ENCODE results near the gene PRKN. TPM values are rescaled to one million over a fixed set of nuclear protein-coding genes. Genes with fewer than 3 reads are reported as not detected.

PRKN gene
- total RNA-seq, 4 donors from 2014 or later = 5.2 to 121 (median 6.9) TPM

GRCh38 chr6:162239330-162239729 lies 488.2 kb downstream of the PRKN start:
- no peak overlapping the region for H3K4me3 ChIP-seq (replicated peaks in 1 of 3)
- H3K9me3 ChIP-seq = no peaks in the 10 kb centered on the region
- H3K27ac ChIP-seq = no peak overlapping the region
- no peak for DNase-seq
- no peaks in the 10 kb centered on the region for H3K36me3 ChIP-seq
- TF ChIP-seq CTCF (IDR thresholded peaks at IDR 0.05) (no peak), POLR2A (IDR thresholded peaks at IDR 0.05) (no peak)
- no peaks in the 10 kb centered on the region for H3K27me3 ChIP-seq
- H3K4me1 ChIP-seq = peaks cover 0 to 9% of the 10 kb centered on the region in 2 donors
- intact Hi-C loops (cut with DNase I) = no loop called here
- 95% methylated on average over 9 of the region's 9 CpGs for WGBS, 2 donors

- H3K27ac ChIP-seq = no peak overlapping the region
- no peaks in the 10 kb centered on the region for H3K9me3 ChIP-seq
- H3K27me3 ChIP-seq = no peaks in the 10 kb centered on the region
- H3K4me1 ChIP-seq = peaks cover 0 to 9% of the 10 kb centered on the region in 2 donors
- DNase-seq = no peak
- no peaks in the 10 kb centered on the region for H3K36me3 ChIP-seq
- intact Hi-C loops (cut with DNase I) = no loop called here
- WGBS, 2 donors = 87 to 90% methylated on average over 8 of the region's 8 CpGs
- TF ChIP-seq CTCF (IDR thresholded peaks at IDR 0.05) (no peak), POLR2A (IDR thresholded peaks at IDR 0.05) (no peak)
- no peak overlapping the region for H3K4me3 ChIP-seq (replicated peaks in 1 of 3)
Measured at GRCh38 chr6:162238675-162239074, 488.9 kb downstream of the PRKN start.

- Histone ChIP-seq H3K4me3 (replicated peaks in 1 of 3) (no peak overlapping the region), H3K36me3 (no peaks in the 10 kb centered on the region), H3K27me3 (no peaks in the 10 kb centered on the region), H3K27ac (no peak overlapping the region), H3K9me3 (no peaks in the 10 kb centered on the region), H3K4me1 (peaks cover 0 to 9% of the 10 kb centered on the region in 2 donors)
- no peak for DNase-seq
- 30 to 46% methylated on average over 1 of the region's 1 CpG for WGBS, 2 donors
- TF ChIP-seq POLR2A (IDR thresholded peaks at IDR 0.05) = no peak
- TF ChIP-seq CTCF (IDR thresholded peaks at IDR 0.05) = no peak
- intact Hi-C loops (cut with DNase I) = no loop called here
Measured at GRCh38 chr6:162237331-162237730, 490.2 kb downstream of the PRKN start.

- DNase-seq = no peak
- intact Hi-C loops (cut with DNase I) = no loop called here
- no peaks in the 10 kb centered on the region for H3K36me3 ChIP-seq
- 54 to 71% methylated on average over 2 of the region's 2 CpGs for WGBS, 2 donors
- H3K27me3 ChIP-seq = no peaks in the 10 kb centered on the region
- TF ChIP-seq CTCF (IDR thresholded peaks at IDR 0.05) (no peak), POLR2A (IDR thresholded peaks at IDR 0.05) (no peak)
- H3K4me3 ChIP-seq (replicated peaks in 1 of 3) = no peak overlapping the region
- H3K4me1 ChIP-seq = peaks cover 7 to 19% of the 10 kb centered on the region in 2 donors
- no peaks in the 10 kb centered on the region for H3K9me3 ChIP-seq
- no peak overlapping the region for H3K27ac ChIP-seq
Measured at GRCh38 chr6:162234631-162235030, 492.9 kb downstream of the PRKN start.

- H3K36me3 ChIP-seq = no peaks in the 10 kb centered on the region
- intact Hi-C loops (cut with DNase I) = no loop called here
- peak in 1 of 2 donors; percentile 3 for DNase-seq
- WGBS, 2 donors = 15 to 17% methylated on average over 1 of the region's 1 CpG
- peaks cover 7 to 10% of the 10 kb centered on the region in 2 donors for H3K4me1 ChIP-seq
- no peaks in the 10 kb centered on the region for H3K27me3 ChIP-seq
- H3K9me3 ChIP-seq = no peaks in the 10 kb centered on the region
- TF ChIP-seq CTCF (IDR thresholded peaks at IDR 0.05) = no peak
- no peak for TF ChIP-seq POLR2A (IDR thresholded peaks at IDR 0.05)
- no peak overlapping the region for H3K4me3 ChIP-seq (replicated peaks in 1 of 3)
- H3K27ac ChIP-seq = no peak overlapping the region
Measured at GRCh38 chr6:162230147-162230752, 497.3 kb downstream of the PRKN start.

Data from thyroid gland (tissue), 4 donors.